ENCODE measurements around the gene SERPINI2. TPM values are rescaled to one million over a fixed set of nuclear protein-coding genes. Genes with fewer than 3 reads are reported as not detected.

SERPINI2 gene
- total RNA-seq = 2.2 TPM

GRCh38 chr3:167473863-167474262 is at the start of gene SERPINI2:
TSS of gene SERPINI2 (minus strand) at chr3:167474042. CDS start at chr3:167471834, 2,208 bp downstream.
- DNase-seq = no peak

- DNase-seq = no peak
Observed at GRCh38 chr3:167521006-167521355, 47.1 kb upstream of the SERPINI2 start.

GRCh38 chr3:167520266-167521005 is 46.6 kb upstream of the SERPINI2 start:
- no peak for DNase-seq

- no peak for DNase-seq
Observed at GRCh38 chr3:167507954-167508353, 34.1 kb upstream of the SERPINI2 start.

GRCh38 chr3:167502401-167502800 is 28.6 kb upstream of the SERPINI2 start:
- no peak for DNase-seq

- DNase-seq = no peak
Observed at GRCh38 chr3:167501941-167502340, 28.1 kb upstream of the SERPINI2 start.

GRCh38 chr3:167497903-167498302 is 24.1 kb upstream of the SERPINI2 start:
- DNase-seq = no peak

- no peak for DNase-seq
Observed at GRCh38 chr3:167493244-167493643, 19.4 kb upstream of the SERPINI2 start.

GRCh38 chr3:167491621-167492020 is 17.8 kb upstream of the SERPINI2 start:
- DNase-seq = no peak

- no peak for DNase-seq
Observed at GRCh38 chr3:167489571-167489970, 15.7 kb upstream of the SERPINI2 start.

GRCh38 chr3:167487556-167487955 is 13.7 kb upstream of the SERPINI2 start:
- DNase-seq = no peak

GRCh38 chr3:167484551-167484950 is 10.7 kb upstream of the SERPINI2 start:
- no peak for DNase-seq

GRCh38 chr3:167483708-167484475 is 10.1 kb upstream of the SERPINI2 start:
- DNase-seq = no peak

GRCh38 chr3:167481164-167481563 is 7.3 kb upstream of the SERPINI2 start:
- DNase-seq = no peak

GRCh38 chr3:167480748-167481147 is 6.9 kb upstream of the SERPINI2 start:
- no peak for DNase-seq

GRCh38 chr3:167469381-167469780 is 4.5 kb downstream of the SERPINI2 start:
- DNase-seq = no peak

- no peak for DNase-seq
Observed at GRCh38 chr3:167467848-167468611, 5.8 kb downstream of the SERPINI2 start.

- DNase-seq = no peak
Observed at GRCh38 chr3:167466966-167467365, 6.9 kb downstream of the SERPINI2 start.

- no peak for DNase-seq
Observed at GRCh38 chr3:167456157-167456799, 17.6 kb downstream of the SERPINI2 start.

GRCh38 chr3:167453815-167454214 is 20.0 kb downstream of the SERPINI2 start:
- DNase-seq = no peak

- no peak for DNase-seq
Observed at GRCh38 chr3:167451282-167451681, 22.6 kb downstream of the SERPINI2 start.

- no peak for DNase-seq
Observed at GRCh38 chr3:167450675-167451074, 23.2 kb downstream of the SERPINI2 start.

All from tongue (tissue), 2 donors.